IMR-90 (cell line): ENCODE data around the gene ATPAF2. TPM values are rescaled to one million over a fixed set of nuclear protein-coding genes. Genes with fewer than 3 reads are reported as not detected.

Experiments
- ATAC-seq: fragments of 200-7000 bp; cut with Tn5 transposase; 2 replicates; pipeline ENCODE4 v1.9.1; 2020; ENCODE audit warnings: low read depth, mild to moderate bottlenecking, moderate library complexity
- BruUV-seq: library from RNA; stranded (reverse); fragments of 400-500 nt; replicated peaks from 2 replicates; lab custom pipeline; 2021; lab: Mats Ljungman, UMichigan
- CTCF ChIA-PET: fragments of 300-600 bp; formaldehyde crosslinking; extraction: SDS; loops from one replicate; lab custom pipeline; 2021; ENCODE audit warnings: antibody characterized with exemption; lab: Yijun Ruan, JAX
- POLR2A ChIA-PET: fragments of 300-600 bp; sonication (Branson Sonifier 250); formaldehyde crosslinking; loops from one replicate; lab custom pipeline; 2022; ENCODE audit warnings: antibody characterized with exemption; ENCODE audit not compliant: unreplicated experiment; lab: Charles Lee
- DNase-seq: peaks from one replicate; pipeline ENCODE4 v3.0.0; 2013
- H2AFZ ChIP-seq: replicated peaks from 2 replicates; pipeline ENCODE3; 2013; ENCODE audit warnings: low read length, mild to moderate bottlenecking; ENCODE audit not compliant: poor library complexity
- H2AK5ac ChIP-seq: 2 replicates; pipeline ENCODE4 v1.6.1; 2013; ENCODE audit warnings: low read depth, low read length, inconsistent platforms
- H2AK9ac ChIP-seq: replicated peaks from 2 replicates; pipeline ENCODE3; 2013; ENCODE audit warnings: mild to moderate bottlenecking, low read depth, low read length, moderate library complexity; ENCODE audit not compliant: poor library complexity
- H2BK120ac ChIP-seq: 2 replicates; pipeline ENCODE4 v1.6.1; 2013; ENCODE audit warnings: low read depth, low read length, inconsistent platforms
- H2BK15ac ChIP-seq: 3 replicates; pipeline ENCODE4 v1.6.1; 2013; ENCODE audit warnings: low read depth, low read length, inconsistent platforms
- H2BK20ac ChIP-seq: 2 replicates; pipeline ENCODE4 v1.6.1; 2013; ENCODE audit warnings: low read depth, mild to moderate bottlenecking, inconsistent platforms, low read length, moderate library complexity
- H2BK5ac ChIP-seq: 2 replicates; pipeline ENCODE4 v1.6.1; 2013; ENCODE audit warnings: mild to moderate bottlenecking, low read depth, low read length, inconsistent platforms; ENCODE audit not compliant: poor library complexity, severe bottlenecking
- H3K14ac ChIP-seq: replicated peaks from 2 replicates; pipeline ENCODE4 v1.6.1; 2013; ENCODE audit warnings: low read depth, low read length, inconsistent platforms
- H3K18ac ChIP-seq: 2 replicates; pipeline ENCODE4 v1.6.1; 2013; ENCODE audit warnings: low read depth, low read length, control low read depth
- H3K23ac ChIP-seq: 2 replicates; pipeline ENCODE4 v1.6.1; 2013; ENCODE audit warnings: low read depth, low read length, inconsistent platforms
- H3K27ac ChIP-seq: 2 replicates; pipeline ENCODE4 v1.5.1; 2013; ENCODE audit warnings: mild to moderate bottlenecking, control low read depth, low read length; ENCODE audit not compliant: insufficient read depth
- H3K27me3 ChIP-seq: 2 replicates; pipeline ENCODE4 v1.6.1; 2013; ENCODE audit warnings: low read length; ENCODE audit not compliant: control insufficient read depth, insufficient read depth
- H3K36me3 ChIP-seq: 2 replicates; pipeline ENCODE4 v1.6.1; 2013; ENCODE audit warnings: low read length, mixed read lengths; ENCODE audit not compliant: control insufficient read depth, insufficient read depth
- H3K4ac ChIP-seq: 2 replicates; pipeline ENCODE4 v1.6.1; 2013; ENCODE audit warnings: low read depth, low read length, inconsistent platforms
- H3K4me1 ChIP-seq: 2 replicates; pipeline ENCODE4 v1.6.1; 2013; ENCODE audit warnings: low read length, mixed read lengths; ENCODE audit not compliant: control insufficient read depth, insufficient read depth
- H3K4me2 ChIP-seq: 2 replicates; pipeline ENCODE4 v1.6.1; 2013; ENCODE audit warnings: low read depth, mild to moderate bottlenecking, control low read depth, low read length, moderate library complexity
- H3K4me3 ChIP-seq: 2 replicates; pipeline ENCODE4 v1.5.1; 2013; ENCODE audit warnings: low read depth, mild to moderate bottlenecking, control low read depth, low read length, moderate library complexity; ENCODE audit not compliant: insufficient read depth
- H3K56ac ChIP-seq: 2 replicates; pipeline ENCODE4 v1.6.1; 2013; ENCODE audit warnings: low read length, inconsistent platforms; ENCODE audit not compliant: insufficient read depth; ENCODE audit errors: extremely low read depth
- H3K79me1 ChIP-seq, 2 experiments: 2 replicates each; pipeline ENCODE4 v1.6.1; 2013; ENCODE audit warnings: low read length in 2 of 2, inconsistent platforms in 1 of 2, low read depth in 1 of 2
- H3K9ac ChIP-seq: 2 replicates; pipeline ENCODE4 v1.6.1; 2013; ENCODE audit warnings: low read depth, low read length, control low read depth
- H3K9me1 ChIP-seq: 2 replicates; pipeline ENCODE4 v1.6.1; 2013; ENCODE audit warnings: low read length, inconsistent platforms; ENCODE audit not compliant: insufficient read depth
- H3K9me3 ChIP-seq: 2 replicates; pipeline ENCODE4 v1.6.1; 2013; ENCODE audit warnings: low read length; ENCODE audit not compliant: control insufficient read depth, insufficient read depth
- H4K20me1 ChIP-seq: 2 replicates; pipeline ENCODE4 v1.6.1; 2013; ENCODE audit warnings: low read length, inconsistent platforms; ENCODE audit not compliant: insufficient read depth
- H4K5ac ChIP-seq: 2 replicates; pipeline ENCODE4 v1.6.1; 2013; ENCODE audit warnings: mild to moderate bottlenecking, low read depth, low read length, control low read depth
- H4K8ac ChIP-seq, 2 experiments: 2 replicates each; pipeline ENCODE4 v1.6.1; 2013; ENCODE audit warnings: low read depth in 2 of 2, low read length in 2 of 2, control low read depth in 1 of 2, inconsistent platforms in 1 of 2
- H4K91ac ChIP-seq: 2 replicates; pipeline ENCODE4 v1.6.1; 2013; ENCODE audit warnings: low read depth, low read length, inconsistent platforms; ENCODE audit not compliant: insufficient read depth
- CEBPB ChIP-seq: IDR thresholded peaks from 2 replicates; pipeline ENCODE4 v1.6.1; 2012; ENCODE audit warnings: low read depth, low read length, improper control_type of control experiment
- MAFK ChIP-seq: IDR thresholded peaks from 2 replicates; pipeline ENCODE4 v1.6.1; 2012; ENCODE audit warnings: low read depth, low read length, improper control_type of control experiment
- MAZ ChIP-seq: IDR thresholded peaks from 2 replicates; pipeline ENCODE4 v1.6.1; 2012; ENCODE audit warnings: low read depth, mild to moderate bottlenecking, low read length, improper control_type of control experiment, moderate library complexity, borderline replicate concordance
- MXI1 ChIP-seq: IDR thresholded peaks from 2 replicates; pipeline ENCODE4 v1.6.1; 2012; ENCODE audit warnings: low read depth, mild to moderate bottlenecking, low read length, moderate library complexity, borderline replicate concordance
- NFE2L2 ChIP-seq: fragments of 150-350 bp; IDR thresholded peaks from 2 replicates; pipeline ENCODE4 v1.6.1; 2016; ENCODE audit warnings: low read depth, mild to moderate bottlenecking, low read length
- RAD21 ChIP-seq: IDR thresholded peaks from 2 replicates; pipeline ENCODE4 v1.6.1; 2012; ENCODE audit warnings: low read length, improper control_type of control experiment
- RFX5 ChIP-seq: IDR thresholded peaks from 2 replicates; pipeline ENCODE4 v1.8.0; 2012; ENCODE audit warnings: low read depth, mild to moderate bottlenecking, low read length, moderate library complexity
- SMC3 ChIP-seq: fragments of 150-350 bp; IDR thresholded peaks from 2 replicates; pipeline ENCODE4 v1.6.1; 2016; ENCODE audit warnings: low read depth, mild to moderate bottlenecking, antibody characterized with exemption, low read length, moderate library complexity
- WGBS, 2 experiments: methylation state at CpG; one replicate each; pipeline versions ENCODE4 v1.1.5 to v1.1.7; 2013; ENCODE audit warnings: missing lambda C conversion rate in 2 of 2; ENCODE audit not compliant: insufficient read length in 1 of 2; ENCODE audit errors: extremely low coverage in 2 of 2; 5-methylcytosine and 5-hydroxymethylcytosine counted together
- dilution Hi-C: fragments of 300-500 bp; cut with HindIII; formaldehyde crosslinking; loops from one replicate; pipeline ENCODE4 v1.14.3; 2018; ENCODE audit warnings: low sequenced_read_pairs; ENCODE audit not compliant: unreplicated experiment
- in situ Hi-C: fragments of 300-500 bp; cut with MboI; formaldehyde crosslinking; loops from 3 replicates; pipeline ENCODE4 v1.14.3; 2019; ENCODE audit warnings: low sequenced_read_pairs, inconsistent platforms, mixed read lengths
- intact Hi-C: fragments of 100-400 bp; cut with micrococcal nuclease; formaldehyde crosslinking; loops from 2 replicates; pipeline ENCODE4 v1.10.0; 2022
- polyA plus RNA-seq, 3 experiments: library from polyadenylated mRNA; depleted of rRNA; stranded (reverse); fragments of >200 nt; gene quantifications; 2 replicates each; pipeline ENCODE4 v1.2.3, GENCODE V29; 2012; ENCODE audit warnings: low replicate concordance in 1 of 3
- total RNA-seq: library from RNA; depleted of rRNA; stranded (reverse); fragments of >200 nt; gene quantifications from 2 replicates; pipeline ENCODE4 v1.2.3, GENCODE V29; 2012
- TF ChIP-seq, protein P1 (sequence below): conservative IDR thresholded peaks from 2 replicates; pipeline ENCODE4 v1.5.1; 2012; ENCODE audit warnings: mild to moderate bottlenecking, low read depth, low read length, improper control_type of control experiment
- TF ChIP-seq, protein P2 (sequence below): fragments of 150-350 bp; IDR thresholded peaks from 2 replicates; pipeline ENCODE4 v1.6.1; 2016; ENCODE audit warnings: low read depth, mild to moderate bottlenecking, low read length, moderate library complexity, borderline replicate concordance

ATPAF2 gene
- total and polyA plus RNA-seq, 2 of the 4 experiments (the other 2 are of a cell fraction): 19.5 to 27.6 TPM

DNA sequence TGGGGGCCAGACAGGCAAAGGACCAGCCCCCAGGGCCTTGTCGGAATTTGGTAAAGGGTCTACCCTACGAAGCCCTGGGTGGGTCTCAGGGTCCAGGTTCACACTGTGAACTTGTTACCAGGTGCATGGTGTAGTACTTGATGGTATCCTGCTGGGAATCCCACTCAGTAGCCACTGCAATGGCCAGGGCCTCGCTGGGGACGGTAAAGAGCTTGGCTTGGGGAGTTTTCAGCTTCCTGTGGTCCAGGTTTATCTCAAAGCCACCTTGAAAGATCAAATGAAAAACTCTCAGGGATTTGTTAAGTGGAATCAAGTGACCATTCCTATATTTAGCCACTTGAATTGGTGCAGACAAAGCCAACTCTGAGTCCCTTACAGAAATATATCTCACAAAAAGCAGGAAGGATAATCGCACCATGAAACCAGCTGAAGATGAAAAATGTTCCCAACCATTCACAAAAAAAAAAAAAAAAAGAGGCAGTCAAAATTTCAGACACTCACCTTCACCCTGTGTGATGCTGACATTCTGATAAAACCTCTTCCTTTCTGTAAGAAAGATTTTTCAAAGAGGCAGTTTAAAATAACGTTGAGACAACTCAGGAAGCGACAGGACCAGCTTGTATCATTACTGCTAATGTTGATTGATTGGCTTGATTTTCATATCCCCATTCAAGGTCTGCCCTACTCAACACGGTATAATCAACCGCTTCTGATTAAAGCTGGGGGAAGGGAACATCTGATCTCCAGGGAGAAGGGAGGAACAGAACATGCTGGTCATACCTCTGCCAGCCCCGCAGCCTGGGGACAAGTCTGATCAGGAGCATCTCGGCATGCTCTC lies 10.6 kb downstream of the ATPAF2 start (continued):
- TF ChIP-seq, protein P1, sequence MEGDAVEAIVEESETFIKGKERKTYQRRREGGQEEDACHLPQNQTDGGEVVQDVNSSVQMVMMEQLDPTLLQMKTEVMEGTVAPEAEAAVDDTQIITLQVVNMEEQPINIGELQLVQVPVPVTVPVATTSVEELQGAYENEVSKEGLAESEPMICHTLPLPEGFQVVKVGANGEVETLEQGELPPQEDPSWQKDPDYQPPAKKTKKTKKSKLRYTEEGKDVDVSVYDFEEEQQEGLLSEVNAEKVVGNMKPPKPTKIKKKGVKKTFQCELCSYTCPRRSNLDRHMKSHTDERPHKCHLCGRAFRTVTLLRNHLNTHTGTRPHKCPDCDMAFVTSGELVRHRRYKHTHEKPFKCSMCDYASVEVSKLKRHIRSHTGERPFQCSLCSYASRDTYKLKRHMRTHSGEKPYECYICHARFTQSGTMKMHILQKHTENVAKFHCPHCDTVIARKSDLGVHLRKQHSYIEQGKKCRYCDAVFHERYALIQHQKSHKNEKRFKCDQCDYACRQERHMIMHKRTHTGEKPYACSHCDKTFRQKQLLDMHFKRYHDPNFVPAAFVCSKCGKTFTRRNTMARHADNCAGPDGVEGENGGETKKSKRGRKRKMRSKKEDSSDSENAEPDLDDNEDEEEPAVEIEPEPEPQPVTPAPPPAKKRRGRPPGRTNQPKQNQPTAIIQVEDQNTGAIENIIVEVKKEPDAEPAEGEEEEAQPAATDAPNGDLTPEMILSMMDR: no peak

DNA sequence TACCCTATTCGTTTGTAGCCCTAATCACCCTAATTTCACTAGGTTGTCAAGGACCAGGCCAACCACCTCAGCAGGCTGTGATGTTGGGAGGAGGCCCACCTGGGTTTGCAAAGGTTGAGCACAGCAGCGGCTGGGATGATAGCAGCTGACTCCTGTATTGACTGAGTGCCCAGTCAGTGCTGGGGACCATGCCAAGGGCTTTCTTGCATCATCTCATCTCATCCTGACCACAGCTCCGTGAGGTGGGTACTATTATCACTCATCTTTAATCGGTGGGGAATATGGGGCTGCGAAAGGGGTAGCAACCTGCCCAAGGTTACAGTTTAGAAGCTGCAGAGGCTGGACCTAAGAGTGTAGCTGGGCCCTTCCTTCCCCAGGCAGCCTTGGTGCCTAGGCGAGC lies 11.7 kb downstream of the ATPAF2 start:
- Histone ChIP-seq H3K56ac (no peak overlapping the region; the same call in 1 of the 2 replicates), H4K91ac (no peak overlapping the region), H4K8ac (no peak overlapping the region), H3K18ac (no peak overlapping the region), H2BK15ac (no peak overlapping the region), H4K20me1 (no peaks in the 10 kb centered on the region; the same call in 1 of the 2 replicates), H3K9me1 (peaks cover 31% of the 10 kb centered on the region), H2AK5ac (no peak overlapping the region), H2AFZ (no peak overlapping the region), H3K79me1 (peaks cover 10 to 32% of the 10 kb centered on the region in 2 experiments; a peak in 3 of 4 replicates), H3K23ac (no peak overlapping the region), H3K9ac (no peak overlapping the region), H3K4me3 (no peak overlapping the region), H3K14ac (no peak overlapping the region), H3K9me3 (no peaks in the 10 kb centered on the region), H3K27me3 (no peaks in the 10 kb centered on the region), H3K4me2 (no peak overlapping the region), H2BK120ac (no peak overlapping the region), H2AK9ac (no peak overlapping the region), H3K4ac (no peak overlapping the region), H2BK20ac (no peak overlapping the region), H3K4me1 (peaks cover 9% of the 10 kb centered on the region; the same call in 1 of the 2 replicates), H3K27ac (no peak overlapping the region), H3K36me3 (peaks cover 2% of the 10 kb centered on the region; the same call in 1 of the 2 replicates), H4K5ac (no peak overlapping the region), H2BK5ac (no peak overlapping the region)
- intact Hi-C loops: loop anchor here (5.0 kb wide), 1 partner anchor 35 kb away; no protein-coding TSS in a partner anchor
- in situ Hi-C loops: no loop called here
- WGBS, 2 experiments: no CpG with 5 or more reads among the region's 6 CpGs
- dilution Hi-C loops: no loop called here
- no peak for DNase-seq
- POLR2A ChIA-PET: no interaction called here
- ATAC-seq: no peak
- no TSS peak for BruUV-seq
- CTCF ChIA-PET: no interaction called here
- TF ChIP-seq CEBPB (no peak), MAFK (no peak), SMC3 (no peak), MXI1 (no peak), MAZ (no peak), RAD21 (no peak), RFX5 (no peak), NFE2L2 (no peak)
- TF ChIP-seq, protein P1: no peak
- TF ChIP-seq, protein P2, sequence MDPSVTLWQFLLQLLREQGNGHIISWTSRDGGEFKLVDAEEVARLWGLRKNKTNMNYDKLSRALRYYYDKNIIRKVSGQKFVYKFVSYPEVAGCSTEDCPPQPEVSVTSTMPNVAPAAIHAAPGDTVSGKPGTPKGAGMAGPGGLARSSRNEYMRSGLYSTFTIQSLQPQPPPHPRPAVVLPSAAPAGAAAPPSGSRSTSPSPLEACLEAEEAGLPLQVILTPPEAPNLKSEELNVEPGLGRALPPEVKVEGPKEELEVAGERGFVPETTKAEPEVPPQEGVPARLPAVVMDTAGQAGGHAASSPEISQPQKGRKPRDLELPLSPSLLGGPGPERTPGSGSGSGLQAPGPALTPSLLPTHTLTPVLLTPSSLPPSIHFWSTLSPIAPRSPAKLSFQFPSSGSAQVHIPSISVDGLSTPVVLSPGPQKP: no peak
